ENCODE data around the gene ARPC5L. TPM values are rescaled to one million over a fixed set of nuclear protein-coding genes. Genes with fewer than 3 reads are reported as not detected.
A peak's percentile ranks its signal among the peaks of the same experiment; 100 is the strongest.

The ARPC5L gene
- total RNA-seq, 1 experiment from 2014 or later: 25.7 TPM

DNA sequence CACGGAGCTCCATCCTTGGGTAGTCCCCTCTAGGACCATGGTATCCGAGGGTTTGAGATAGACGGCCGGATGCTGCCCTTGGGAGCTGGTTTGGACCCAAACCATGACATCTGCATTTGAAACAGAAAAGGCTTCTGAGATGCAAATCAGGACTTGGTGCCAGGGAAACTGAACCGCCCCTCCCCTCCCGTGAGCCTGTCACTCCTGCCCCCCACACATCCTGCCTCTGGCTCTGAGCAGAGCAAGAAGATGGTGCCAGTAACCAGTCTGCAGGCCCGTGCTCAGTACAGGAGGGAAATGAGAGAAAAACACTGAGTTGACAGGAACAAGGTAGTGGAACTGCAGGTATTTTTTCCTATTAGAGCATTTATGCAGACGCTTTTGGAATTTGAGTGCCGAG, 18.6 kb downstream of the ARPC5L start:
- no peak for DNase-seq (ENCODE audit: low read depth)
- in situ Hi-C loops (cut with HindIII; ENCODE audit: low pct_unique_long_range_greater_than_20kb, low sequenced_read_pairs): no loop called here

DNA sequence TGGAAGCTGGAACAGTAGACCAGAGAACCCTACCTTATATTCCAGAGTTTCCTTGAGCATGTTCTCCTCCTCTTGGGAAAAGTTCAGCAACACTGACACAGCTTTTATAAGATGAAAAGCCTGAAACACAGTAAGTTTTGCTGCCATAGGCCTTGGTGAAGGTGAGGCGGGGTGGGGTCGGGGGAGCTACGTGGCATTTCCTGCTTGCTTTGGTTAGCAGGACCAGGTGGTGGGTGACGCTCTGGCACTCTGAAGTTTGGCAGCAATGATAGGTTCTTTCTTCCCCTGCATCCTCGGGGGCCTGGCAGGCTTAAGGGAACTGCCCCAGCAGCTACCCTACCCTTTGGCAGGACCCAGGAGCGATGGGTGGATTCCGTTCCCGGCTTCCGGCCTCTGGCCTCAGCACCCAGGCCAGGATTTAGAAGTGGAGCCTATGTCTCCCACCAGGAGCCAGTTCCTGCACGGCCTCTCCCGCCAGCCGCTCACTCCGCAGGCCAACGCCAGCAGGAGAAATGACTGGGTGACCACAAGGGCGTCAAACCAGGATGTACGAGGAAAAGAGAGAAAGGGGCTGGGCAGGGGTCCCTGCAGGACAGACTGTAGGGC, 19.3 kb downstream of the ARPC5L start:
- in situ Hi-C loops (cut with HindIII; ENCODE audit: low pct_unique_long_range_greater_than_20kb, low sequenced_read_pairs): no loop called here
- DNase-seq (ENCODE audit: low read depth): no peak

DNA sequence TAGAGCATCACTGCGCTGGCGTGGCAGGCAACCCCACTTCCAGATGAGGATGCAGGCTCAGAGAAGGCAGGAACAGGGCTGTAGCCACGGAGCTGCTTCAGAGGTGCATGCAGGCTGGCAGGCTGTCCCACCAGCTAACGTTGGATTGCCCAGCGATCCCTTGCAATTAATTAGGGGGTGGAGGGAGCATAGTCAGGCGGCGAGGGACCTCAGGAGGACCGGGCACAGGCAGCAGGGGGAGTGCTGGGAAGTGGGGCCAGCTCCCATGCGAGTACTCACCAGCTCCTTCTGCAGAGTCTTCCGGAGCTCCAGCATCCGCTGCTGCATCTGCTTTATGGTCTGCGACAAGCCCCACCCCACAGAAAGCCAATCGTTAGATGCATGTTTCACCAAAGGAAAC, 20.3 kb downstream of the ARPC5L start:
- in situ Hi-C loops (cut with HindIII; ENCODE audit: low pct_unique_long_range_greater_than_20kb, low sequenced_read_pairs): no loop called here
- DNase-seq (ENCODE audit: low read depth): no peak

DNA sequence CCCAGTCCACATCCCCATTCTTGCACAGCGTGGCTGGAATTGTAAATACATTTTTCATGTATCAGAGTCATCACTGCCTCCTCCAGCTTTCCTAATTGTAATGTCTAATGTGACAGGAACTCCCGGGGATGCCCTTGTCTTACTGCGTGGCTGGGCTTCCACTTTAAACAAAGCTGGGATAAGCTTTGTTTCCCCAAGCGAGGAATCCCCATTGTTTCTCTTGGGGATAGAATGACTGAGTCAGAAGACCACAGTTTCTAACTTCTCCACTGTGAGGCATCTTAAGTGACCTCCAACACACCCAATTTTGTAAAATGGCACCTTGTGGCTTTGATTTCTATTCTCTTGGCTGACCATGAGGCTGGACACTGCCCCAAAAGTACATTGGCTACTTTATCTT, 22.4 kb downstream of the ARPC5L start:
- in situ Hi-C loops (cut with HindIII; ENCODE audit: low pct_unique_long_range_greater_than_20kb, low sequenced_read_pairs): no loop called here
- no peak for DNase-seq (ENCODE audit: low read depth)

DNA sequence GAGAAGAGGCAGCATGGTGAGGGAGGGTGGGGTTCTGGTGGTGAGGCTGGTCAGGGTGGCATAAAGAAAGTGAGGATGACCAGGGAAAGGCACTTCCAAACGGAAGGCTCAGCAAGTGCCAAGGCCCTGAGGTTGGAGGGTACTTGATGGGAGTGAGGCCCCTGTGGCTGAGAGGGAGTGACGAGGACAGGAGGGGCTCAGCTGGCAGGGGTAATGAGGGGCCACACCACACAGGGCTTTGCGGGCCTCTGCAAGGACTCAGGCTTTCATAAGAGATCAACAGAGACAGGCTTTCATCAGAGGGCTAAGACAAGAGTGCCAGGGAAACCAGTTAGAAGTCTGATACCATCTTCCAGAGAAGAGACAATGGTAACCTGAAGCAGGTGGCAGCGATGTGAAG, 23.6 kb downstream of the ARPC5L start:
- in situ Hi-C loops (cut with HindIII; ENCODE audit: low pct_unique_long_range_greater_than_20kb, low sequenced_read_pairs): no loop called here
- no peak for DNase-seq (ENCODE audit: low read depth)

DNA sequence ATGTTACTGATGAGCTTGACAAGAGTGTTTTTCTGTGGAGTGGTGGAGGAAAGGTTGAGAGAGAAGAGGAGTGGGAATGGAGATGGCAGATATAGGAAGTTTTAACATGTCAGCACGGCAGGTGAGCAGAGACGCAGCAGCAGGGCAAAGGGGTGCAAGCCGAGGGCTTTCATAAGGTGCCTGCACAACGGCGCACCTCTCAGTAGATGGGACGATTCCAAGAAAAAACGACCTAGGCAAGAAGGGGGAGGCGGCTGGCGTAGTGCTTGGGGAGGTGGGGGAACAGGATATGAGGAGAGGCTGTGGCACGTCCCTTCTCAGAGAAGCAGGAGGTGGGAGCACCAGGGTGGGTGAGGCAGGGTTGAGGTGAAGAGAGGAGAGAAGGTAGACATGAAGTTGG, 24.5 kb downstream of the ARPC5L start:
- in situ Hi-C loops (cut with HindIII; ENCODE audit: low pct_unique_long_range_greater_than_20kb, low sequenced_read_pairs): no loop called here
- DNase-seq (ENCODE audit: low read depth): no peak

DNA sequence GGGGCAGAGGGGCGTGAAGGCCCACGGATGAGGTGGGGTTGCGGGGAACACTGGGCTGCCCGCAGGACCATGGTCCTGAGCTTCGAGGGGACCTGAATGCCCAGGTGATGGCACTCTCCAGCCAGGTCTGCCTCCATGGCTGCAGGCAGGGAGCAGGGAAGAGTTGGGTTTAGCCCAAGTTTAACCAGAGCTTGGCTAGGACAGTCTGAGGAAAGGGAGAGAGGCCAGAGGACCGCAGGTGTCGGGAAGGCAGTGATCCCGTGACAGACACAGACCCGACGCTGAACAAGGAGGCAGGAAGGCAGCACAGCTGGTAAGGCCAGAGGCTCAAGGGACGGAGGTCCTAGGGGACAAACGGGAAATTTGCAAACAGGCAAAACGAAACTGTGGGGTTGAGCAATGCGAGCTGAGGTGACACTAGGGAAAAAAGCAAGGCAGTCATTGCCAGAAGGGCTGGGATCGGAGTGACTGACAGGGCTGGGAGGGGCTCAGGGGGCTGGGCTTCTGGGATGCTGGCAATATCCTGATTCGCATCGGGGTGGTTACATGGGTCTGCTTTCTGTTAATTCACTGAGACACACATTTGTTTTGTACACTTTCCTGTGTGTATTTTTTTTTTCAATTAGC, 25.0 kb downstream of the ARPC5L start:
- in situ Hi-C loops (cut with HindIII; ENCODE audit: low pct_unique_long_range_greater_than_20kb, low sequenced_read_pairs): no loop called here
- no peak for DNase-seq (ENCODE audit: low read depth)

DNA sequence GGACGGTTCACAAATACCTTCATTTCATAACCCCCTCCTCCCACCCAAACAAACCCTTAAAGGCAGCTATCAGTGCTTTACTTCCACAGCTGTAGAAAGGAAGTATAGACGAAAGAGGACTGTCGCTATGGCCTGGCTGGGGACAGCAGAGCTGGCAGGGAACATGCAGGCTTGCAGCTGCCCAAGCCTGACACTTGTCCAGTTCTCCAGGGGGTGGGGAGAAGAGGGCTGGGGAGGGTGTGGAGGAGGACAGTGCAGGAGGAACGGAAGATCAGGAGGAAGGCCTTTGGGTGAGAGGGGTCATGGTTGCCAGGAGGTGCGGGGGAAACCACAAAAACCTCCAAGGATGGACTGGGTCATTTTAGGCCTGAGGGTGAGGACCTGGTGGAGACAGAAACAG, 25.9 kb downstream of the ARPC5L start:
- in situ Hi-C loops (cut with HindIII; ENCODE audit: low pct_unique_long_range_greater_than_20kb, low sequenced_read_pairs): no loop called here
- DNase-seq (ENCODE audit: low read depth): no peak

DNA sequence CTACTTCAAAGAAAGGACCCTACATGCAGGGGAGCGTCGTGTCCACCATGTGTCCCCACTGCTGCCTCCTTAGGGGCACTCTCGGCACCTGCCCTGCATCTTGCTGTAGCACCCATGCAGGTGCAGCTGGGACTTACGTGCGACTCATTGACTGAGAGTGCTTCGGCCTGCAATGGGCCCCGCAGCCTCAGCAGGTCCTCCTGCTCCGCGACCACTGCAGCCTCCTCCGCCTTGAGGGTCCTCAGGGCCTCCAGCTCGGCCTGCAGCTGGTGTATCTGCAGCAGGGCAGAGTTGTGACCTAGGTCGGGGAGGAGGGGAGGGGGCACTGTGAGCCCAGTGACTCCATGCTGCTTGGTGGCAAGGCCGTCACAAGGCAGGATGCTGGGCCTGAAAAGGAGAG, 27.1 kb downstream of the ARPC5L start:
- in situ Hi-C loops (cut with HindIII; ENCODE audit: low pct_unique_long_range_greater_than_20kb, low sequenced_read_pairs): no loop called here
- DNase-seq (ENCODE audit: low read depth): no peak

DNA sequence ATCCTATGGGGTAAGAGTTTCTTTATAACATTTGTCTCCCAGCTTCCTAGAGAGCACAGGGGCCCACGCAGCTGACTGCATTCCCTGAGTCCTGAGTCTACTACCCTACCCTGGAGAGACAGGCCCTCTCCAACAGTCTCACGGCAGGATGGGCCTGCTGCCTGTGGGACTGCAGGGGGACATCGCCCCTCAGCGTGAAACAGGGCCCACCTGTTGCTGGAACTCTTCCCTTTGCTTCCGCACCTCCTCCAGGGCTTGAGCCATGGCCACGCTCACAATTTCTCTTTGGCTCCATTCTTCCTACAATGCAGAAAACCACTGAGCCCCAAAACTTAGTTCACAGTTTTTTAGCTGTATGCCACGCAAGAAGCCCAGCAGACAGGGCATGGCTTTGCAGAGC, 28.2 kb downstream of the ARPC5L start:
- DNase-seq (ENCODE audit: low read depth): no peak
- in situ Hi-C loops (cut with HindIII; ENCODE audit: low pct_unique_long_range_greater_than_20kb, low sequenced_read_pairs): no loop called here

DNA sequence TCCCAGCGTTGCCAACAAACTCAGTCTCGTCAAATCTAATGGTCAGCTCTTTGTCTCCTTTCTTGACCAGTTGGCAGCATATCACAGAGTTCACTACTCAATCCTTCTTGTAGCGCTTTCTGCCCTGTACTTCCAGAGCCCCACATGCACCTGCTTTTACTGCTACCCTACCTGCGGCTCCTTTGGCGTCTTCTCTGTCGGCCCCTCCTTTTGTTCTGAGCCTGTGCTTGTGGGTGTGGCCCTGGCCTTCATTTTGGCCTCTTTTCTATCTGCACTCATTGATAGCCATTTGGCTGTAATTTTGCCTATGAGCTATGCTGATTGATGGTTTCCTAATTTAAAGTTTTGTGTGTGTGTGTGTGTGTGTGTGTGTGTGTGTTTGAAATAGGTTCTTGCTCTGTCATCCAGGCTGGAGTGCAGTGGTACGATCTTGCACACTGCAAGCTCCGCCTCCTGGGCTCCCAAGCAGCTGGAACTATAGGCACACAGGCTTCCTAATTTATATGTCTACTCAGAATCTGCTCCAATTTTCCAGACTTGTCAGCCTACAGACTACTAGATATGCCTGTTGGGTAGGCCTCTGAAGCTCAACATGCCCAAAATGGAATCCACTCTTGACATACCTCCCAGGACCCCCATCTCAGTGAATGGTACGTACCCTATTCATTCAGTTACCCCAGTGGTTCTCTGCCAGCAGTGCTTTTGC, 32.3 kb downstream of the ARPC5L start:
- DNase-seq (ENCODE audit: low read depth): no peak
- in situ Hi-C loops (cut with HindIII; ENCODE audit: low pct_unique_long_range_greater_than_20kb, low sequenced_read_pairs): no loop called here

DNA sequence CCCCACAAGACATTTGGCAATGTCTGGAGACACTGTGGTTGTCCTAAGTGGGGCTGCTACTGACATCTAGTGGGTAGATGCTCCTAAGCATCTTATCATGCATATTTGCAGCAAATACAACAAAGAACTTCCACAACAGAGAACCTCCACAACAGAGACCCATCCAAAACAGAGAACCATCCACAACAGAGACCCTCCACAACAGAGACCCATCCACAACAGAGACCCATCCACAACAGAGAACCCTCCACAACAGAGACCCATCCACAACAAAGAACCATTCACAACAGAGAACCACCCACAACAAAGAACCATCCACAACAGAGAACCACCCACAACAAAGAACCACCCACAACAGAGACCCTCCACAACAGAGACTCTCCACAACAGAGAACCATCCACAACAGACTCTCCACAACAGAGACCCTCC, 32.8 kb downstream of the ARPC5L start:
- in situ Hi-C loops (cut with HindIII; ENCODE audit: low pct_unique_long_range_greater_than_20kb, low sequenced_read_pairs): no loop called here

DNA sequence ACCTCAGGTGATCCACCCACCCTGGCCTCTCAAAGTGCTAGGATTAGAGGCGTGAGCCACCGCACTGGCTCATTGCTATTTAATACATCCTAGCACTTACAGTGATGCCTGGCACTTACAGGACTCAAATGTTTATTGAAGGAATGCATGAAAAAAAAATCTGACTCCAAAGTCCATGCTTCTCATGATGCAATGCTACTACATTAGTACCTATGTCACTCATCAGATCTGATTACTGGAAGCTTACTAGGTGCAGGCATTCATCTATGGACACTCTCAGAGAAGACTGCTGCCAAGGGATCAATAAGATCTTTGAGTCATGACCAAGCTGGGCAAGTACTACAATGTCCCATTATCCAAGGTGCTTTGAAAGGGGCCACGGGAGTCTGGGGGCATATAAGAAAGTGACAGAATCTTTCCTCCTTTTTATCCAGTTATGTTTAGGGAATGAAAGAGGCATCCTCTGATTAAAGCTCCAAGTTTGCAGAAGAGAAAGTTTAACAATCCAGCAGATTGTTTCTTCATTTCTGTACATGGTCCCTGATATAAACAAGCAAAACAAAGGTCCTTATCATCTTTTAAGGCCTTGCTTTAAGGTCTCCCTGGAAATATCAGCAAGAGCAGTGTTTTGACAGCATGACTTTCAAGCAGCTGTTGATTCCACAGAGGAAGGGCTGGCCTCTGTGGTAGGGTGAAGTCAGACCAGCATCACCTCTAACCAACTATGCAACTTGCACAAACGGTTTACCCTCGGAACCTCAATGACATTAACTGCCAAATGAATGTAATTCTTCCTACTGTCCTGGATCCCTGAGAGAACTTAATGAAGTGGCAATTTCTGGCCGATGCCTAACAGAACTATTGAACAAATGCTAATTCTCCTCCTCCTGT, 35.9 kb downstream of the ARPC5L start:
- in situ Hi-C loops (cut with HindIII; ENCODE audit: low pct_unique_long_range_greater_than_20kb, low sequenced_read_pairs): no loop called here
- no peak for DNase-seq (ENCODE audit: low read depth)

More for the DNA sequence above, 32.8 kb downstream of the ARPC5L start:
- DNase-seq (ENCODE audit: low read depth): peak; percentile 17

DNA sequence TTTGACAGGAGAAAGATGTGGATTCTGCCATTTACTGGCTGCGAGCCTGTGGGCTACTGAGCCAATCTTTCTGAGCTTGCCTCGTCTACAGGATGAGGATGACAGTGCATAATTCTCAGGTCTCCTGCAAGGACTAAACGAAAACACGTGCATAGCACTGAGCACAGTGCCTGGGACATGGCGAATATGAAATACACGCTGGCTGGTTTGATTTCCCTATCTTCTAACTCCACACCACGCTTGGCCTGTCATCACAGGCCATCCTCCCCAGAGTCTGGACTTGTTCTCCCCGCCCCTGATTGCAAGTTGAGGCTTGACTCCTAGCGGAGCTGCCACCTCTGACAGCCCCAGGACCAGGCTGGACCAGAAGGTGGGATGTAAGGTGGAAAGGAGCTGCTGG, 37.9 kb downstream of the ARPC5L start:
- DNase-seq (ENCODE audit: low read depth): no peak
- in situ Hi-C loops (cut with HindIII; ENCODE audit: low pct_unique_long_range_greater_than_20kb, low sequenced_read_pairs): no loop called here

DNA sequence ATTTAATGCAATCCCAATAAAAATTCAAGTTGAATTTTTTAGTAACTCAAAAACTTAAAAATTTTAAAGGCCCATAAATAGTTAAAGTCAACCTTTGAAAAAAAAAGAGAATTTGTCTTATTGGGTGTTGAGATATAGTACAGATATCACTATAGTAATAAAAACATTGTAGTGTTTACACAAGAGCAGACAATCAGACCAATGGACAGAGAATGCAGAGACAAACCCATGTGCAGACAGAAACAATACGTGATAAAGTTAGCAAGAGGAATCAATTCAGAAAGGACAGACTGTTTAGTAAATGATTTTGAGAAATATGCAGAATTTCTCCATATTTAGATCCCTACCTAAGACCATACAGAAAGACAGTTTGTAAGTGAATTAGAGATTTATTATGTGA, 45.0 kb downstream of the ARPC5L start:
- in situ Hi-C loops (cut with HindIII; ENCODE audit: low pct_unique_long_range_greater_than_20kb, low sequenced_read_pairs): no loop called here
- no peak for DNase-seq (ENCODE audit: low read depth)

DNA sequence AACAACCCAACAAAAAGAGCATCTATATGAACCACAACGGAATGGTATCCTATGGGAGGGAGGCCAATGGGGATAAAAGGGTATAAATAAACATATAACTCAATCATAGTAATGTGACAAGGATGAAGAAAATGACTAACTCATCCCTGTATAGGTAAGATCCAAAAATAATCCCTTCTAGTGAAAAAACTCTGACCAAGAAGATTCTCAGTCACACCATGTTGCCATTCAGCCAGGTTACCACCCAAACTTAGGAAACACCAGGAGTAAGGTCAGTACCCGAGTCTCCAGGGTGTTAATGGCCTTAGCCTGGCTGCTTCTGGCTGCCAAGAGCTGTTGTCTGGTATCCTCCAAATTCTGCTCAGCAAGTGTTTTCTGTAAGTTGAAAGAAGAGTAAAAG, 46.2 kb downstream of the ARPC5L start:
- no peak for DNase-seq (ENCODE audit: low read depth)
- in situ Hi-C loops (cut with HindIII; ENCODE audit: low pct_unique_long_range_greater_than_20kb, low sequenced_read_pairs): no loop called here

DNA sequence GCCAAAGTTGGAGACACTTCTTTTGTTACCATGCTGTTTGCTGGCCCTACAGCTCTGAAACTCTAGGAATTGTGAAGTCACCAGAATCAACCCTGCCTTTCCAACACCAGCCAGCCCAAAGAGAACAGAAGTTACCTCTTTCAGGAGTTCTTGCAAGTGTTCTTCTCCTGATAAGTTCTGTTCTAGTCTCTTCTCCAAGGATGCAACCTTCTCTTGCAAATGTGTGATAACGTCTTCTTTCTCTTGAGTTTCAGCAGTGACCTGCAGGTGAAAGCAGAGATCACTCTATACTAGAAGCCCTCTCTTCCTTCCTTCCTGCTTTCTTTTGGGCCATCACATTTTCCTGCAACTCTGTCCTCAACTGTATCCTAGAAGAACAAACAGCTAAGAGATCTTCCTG, 49.8 kb downstream of the ARPC5L start:
- in situ Hi-C loops (cut with HindIII; ENCODE audit: low pct_unique_long_range_greater_than_20kb, low sequenced_read_pairs): no loop called here
- DNase-seq (ENCODE audit: low read depth): no peak

DNA sequence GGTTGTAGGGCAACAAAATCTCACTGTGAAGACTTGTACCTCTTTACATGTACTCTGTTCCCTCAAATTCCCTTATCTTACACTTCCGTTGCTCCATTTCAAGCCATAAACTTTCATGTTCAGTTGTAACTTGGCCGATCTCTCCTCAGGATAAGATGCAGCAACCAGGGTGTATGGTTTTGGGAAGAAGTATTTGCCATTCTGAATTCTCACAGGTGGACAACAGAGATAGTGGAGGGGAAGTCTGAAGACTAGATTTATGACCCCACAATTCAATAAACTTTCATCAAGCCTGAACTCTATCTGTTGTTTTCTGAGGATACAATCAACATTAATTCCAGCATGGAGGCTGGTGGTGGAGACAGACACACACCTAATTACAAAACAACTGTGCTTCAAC, 51.4 kb downstream of the ARPC5L start:
- in situ Hi-C loops (cut with HindIII; ENCODE audit: low pct_unique_long_range_greater_than_20kb, low sequenced_read_pairs): no loop called here
- DNase-seq (ENCODE audit: low read depth): no peak

Data from Caki2 (cell line).